Measurements from ENCODE around the gene ATG16L2.

The ATG16L2 gene

GRCh38 chr11:72821221-72821919 lies 7.2 kb downstream of the ATG16L2 start:
- peak overlapping the region; percentile 58 for H3K4me3 ChIP-seq (ENCODE audit: low read depth, low read length)
- TF ChIP-seq, protein P1, sequence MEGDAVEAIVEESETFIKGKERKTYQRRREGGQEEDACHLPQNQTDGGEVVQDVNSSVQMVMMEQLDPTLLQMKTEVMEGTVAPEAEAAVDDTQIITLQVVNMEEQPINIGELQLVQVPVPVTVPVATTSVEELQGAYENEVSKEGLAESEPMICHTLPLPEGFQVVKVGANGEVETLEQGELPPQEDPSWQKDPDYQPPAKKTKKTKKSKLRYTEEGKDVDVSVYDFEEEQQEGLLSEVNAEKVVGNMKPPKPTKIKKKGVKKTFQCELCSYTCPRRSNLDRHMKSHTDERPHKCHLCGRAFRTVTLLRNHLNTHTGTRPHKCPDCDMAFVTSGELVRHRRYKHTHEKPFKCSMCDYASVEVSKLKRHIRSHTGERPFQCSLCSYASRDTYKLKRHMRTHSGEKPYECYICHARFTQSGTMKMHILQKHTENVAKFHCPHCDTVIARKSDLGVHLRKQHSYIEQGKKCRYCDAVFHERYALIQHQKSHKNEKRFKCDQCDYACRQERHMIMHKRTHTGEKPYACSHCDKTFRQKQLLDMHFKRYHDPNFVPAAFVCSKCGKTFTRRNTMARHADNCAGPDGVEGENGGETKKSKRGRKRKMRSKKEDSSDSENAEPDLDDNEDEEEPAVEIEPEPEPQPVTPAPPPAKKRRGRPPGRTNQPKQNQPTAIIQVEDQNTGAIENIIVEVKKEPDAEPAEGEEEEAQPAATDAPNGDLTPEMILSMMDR (IDR thresholded peaks at IDR 0.05; ENCODE audit: control insufficient read depth, extremely low read depth, insufficient read depth) = no peak
- DNase-seq (ENCODE audit: low read depth) = no peak

DNA sequence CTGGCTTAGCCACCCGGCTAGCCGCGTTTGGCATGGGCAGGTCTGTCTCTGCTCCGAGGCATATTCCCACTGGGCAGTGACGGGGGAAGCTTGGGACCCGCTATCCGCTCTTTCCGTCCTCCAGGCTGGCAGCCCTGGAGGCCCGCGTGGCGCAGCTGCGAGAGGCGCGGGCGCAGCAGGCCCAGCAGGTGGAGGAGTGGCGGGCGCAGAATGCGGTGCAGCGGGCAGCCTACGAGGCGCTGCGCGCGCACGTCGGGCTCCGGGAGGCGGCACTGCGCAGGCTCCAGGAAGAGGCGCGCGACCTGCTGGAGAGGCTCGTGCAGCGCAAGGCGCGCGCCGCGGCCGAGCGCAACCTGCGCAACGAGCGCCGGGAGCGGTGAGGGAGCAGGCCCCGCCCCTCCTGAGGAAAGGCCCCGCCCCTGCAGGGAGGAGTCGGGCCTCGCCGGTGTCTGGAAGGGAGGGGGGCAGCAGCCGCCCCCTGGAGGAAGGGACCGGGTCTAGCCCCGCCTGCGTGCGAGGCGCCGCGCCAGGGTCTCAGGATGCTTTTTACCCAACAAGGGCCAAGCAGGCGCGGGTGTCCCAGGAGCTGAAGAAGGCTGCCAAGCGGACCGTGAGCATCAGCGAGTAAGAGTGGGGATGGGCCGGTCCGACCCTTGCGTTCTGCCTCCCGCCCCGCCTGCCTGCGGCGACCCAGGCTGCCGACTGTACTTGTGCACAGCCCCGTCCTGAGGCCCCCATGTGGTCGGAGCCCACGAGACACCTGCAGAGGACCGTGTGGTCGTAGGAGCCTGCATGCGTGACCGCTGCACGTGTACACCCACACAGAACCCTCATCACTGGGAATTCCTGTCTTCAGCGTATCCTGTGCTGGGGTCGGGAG lies 7.9 kb downstream of the ATG16L2 start:
- TF ChIP-seq, protein P1 (IDR thresholded peaks at IDR 0.05; ENCODE audit: control insufficient read depth, extremely low read depth, insufficient read depth) = peak; percentile 14; the same call in 1 of the 2 replicates
- peak; percentile 69 for DNase-seq (ENCODE audit: low read depth)
- peak overlapping the region; percentile 58 for H3K4me3 ChIP-seq (ENCODE audit: low read depth, low read length)

DNA sequence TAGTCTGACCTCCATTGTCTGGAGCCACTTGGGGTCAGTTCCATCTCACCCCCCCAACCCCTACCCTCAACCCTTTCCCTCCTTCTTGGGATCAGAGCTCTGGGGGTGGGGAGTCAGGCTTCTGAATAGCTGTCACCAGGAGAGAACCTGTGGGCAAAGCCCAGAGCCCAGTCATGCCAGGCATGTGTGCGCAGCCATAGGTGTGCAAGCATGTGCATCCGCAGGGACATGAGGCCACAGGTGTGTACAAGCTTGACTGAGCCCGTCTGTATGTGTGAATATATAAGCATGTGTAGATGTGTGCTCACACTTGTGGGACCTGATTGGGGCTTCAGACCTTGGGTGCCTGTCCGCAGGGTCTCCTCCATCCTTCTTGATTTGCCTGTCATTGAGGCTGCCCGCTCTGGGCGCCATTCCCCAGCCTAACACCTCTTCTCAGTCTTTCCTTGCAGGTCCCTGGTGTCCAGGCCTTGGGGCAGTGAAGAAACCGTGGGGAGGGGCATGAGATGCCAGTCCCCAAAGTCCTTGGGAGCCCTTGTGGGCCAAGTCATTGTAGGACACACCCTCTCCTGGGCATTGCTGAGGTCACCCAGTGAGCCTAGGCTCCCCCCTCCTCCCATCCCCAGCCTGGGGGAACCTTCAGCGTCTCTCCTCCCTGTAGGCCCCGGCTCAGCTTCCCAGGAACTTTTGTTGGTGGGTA lies 9.0 kb downstream of the ATG16L2 start:
- TF ChIP-seq, protein P1 (IDR thresholded peaks at IDR 0.05; ENCODE audit: control insufficient read depth, extremely low read depth, insufficient read depth) = no peak
- no peak overlapping the region for H3K4me3 ChIP-seq (ENCODE audit: low read depth, low read length)
- DNase-seq (ENCODE audit: low read depth) = no peak

DNA sequence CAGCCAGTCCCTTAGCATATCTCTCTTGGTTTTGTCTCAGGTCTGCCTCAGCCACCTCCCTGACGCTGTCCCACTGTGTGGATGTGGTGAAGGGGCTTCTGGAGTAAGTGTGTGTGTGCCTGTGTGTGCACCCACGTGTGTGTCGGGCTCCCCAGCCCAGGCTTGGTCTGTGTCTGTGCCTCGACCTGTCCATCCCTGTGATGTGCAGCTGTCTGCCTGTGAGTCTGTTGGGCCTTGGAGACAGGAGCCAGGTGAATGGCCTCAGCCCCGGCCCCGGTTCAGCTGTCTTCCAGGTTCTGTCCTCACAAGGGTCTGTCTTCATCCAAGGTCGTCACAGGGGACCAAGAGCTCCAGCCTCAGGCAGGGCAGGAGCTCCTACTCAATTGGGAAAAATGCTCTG lies 9.8 kb downstream of the ATG16L2 start:
- no peak for DNase-seq (ENCODE audit: low read depth)
- TF ChIP-seq, protein P1 (IDR thresholded peaks at IDR 0.05; ENCODE audit: control insufficient read depth, extremely low read depth, insufficient read depth) = no peak

DNA sequence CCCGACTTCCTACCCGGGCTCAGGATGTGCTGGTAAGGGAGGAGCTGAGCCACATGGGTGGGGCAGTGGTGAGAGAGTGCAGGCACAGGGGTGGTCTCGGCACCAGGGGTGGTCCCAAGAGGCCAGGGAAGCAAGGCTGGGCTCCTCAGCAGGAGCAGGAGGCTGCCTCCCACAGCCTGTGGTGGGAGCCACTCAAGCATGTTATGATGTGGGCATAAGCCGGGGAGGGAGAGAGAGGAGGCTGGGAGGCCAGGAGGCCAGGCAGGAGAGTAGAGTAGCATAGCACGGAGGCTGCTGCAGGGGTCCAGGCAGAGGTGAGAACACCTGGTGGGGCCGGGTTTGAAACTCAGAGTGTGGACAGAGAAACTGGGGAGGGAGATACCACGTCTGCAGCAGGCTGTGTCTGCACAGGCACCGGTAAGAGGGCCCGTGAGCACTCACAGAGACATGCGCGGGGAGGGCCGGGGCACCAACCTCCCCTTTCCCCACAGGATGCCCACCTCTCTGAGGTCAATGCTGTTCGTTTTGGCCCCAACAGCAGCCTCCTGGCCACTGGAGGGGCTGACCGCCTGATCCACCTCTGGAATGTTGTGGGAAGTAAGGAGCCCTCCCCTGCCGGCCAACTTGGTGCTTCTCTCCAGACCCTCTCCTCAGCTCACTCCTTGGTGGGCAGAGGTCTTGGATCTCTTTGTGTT lies 10.7 kb downstream of the ATG16L2 start:
- TF ChIP-seq, protein P1 (IDR thresholded peaks at IDR 0.05; ENCODE audit: control insufficient read depth, extremely low read depth, insufficient read depth) = no peak
- no peak for DNase-seq (ENCODE audit: low read depth)
- H3K4me3 ChIP-seq (ENCODE audit: low read depth, low read length) = no peak overlapping the region

More for the DNA sequence above, 9.8 kb downstream of the ATG16L2 start:
- H3K4me3 ChIP-seq (ENCODE audit: low read depth, low read length) = no peak overlapping the region

GRCh38 chr11:72825661-72826060 lies 11.4 kb downstream of the ATG16L2 start:
- TF ChIP-seq, protein P1 (IDR thresholded peaks at IDR 0.05; ENCODE audit: control insufficient read depth, extremely low read depth, insufficient read depth) = no peak
- no peak overlapping the region for H3K4me3 ChIP-seq (ENCODE audit: low read depth, low read length)
- DNase-seq (ENCODE audit: low read depth) = no peak
